HG03108 (cell line): Measurements from ENCODE around the gene PRDM16.

Experiments used
- ATAC-seq: cut with Tn5 transposase; IDR thresholded peaks from one replicate; pipeline ENCODE4 v1.9.1; 2021; ENCODE audit warnings: moderate library complexity; ENCODE audit not compliant: unreplicated experiment

PRDM16 gene

DNA sequence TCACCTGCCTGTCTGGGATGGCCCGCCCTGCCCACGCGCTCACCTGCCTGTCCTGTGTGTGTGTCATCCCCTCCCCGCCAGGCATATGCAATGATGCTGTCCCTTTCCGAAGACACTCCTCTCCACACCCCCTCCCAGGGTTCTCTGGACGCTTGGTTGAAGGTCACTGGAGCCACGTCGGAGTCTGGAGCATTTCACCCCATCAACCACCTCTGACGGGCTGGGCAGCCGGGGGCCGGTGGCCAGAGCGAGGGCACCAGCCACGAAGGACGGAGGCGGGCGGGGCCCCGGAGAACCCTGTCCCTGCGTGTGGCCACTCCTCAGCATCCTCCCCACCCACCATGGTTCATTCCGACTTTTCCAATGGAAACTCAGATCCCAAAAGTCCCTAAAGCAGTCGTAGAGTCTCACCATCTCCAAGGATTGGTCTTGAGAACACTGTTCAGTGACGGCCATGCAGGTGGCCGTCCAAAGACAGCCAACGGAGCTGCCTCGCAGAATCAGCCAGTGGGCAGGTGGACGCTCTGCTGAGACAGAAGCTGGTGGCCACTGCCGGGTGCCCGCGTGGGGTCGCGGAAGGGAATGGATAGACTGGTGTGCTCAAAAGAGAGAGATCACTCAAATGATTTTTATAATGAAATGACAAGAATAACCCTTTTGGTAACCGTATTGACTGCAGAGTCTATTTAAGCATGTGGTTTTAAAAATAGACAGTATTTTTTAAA is 364.8 kb downstream of the PRDM16 start:
- ATAC-seq: no peak

DNA sequence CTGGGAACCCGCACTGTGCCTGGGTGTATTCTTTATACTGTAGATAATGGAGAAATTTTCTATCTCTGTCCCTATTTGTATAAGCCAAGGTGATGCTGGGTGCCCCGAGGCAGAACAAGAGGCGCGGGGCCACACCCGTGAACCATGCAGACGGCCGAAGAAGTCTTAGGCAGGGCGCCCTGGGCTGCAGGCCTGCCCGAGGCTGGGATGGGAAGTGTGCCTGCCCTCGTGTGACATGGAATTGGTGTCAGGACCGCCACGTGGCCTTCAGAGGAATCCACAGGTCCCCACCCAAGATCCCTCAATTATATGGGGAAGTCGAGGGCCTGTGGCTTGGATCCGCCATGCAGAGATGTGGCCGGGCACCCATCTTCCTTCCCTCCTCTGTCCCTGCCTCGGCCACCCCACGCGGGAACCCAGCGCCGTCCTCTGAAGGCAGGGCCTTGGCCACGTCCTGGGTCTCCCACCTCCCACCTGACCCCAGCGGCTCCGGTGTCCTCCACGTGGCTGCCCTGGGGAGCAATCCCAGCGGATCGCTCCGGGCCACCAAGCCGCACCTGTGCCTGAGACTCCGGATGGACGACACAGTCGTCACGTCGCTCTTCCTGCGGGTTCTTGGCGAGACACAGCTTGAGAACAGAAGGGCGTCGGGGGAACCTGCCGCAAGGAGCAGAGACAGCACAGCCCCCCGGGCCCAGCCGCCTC is 365.6 kb downstream of the PRDM16 start:
- no peak for ATAC-seq

DNA sequence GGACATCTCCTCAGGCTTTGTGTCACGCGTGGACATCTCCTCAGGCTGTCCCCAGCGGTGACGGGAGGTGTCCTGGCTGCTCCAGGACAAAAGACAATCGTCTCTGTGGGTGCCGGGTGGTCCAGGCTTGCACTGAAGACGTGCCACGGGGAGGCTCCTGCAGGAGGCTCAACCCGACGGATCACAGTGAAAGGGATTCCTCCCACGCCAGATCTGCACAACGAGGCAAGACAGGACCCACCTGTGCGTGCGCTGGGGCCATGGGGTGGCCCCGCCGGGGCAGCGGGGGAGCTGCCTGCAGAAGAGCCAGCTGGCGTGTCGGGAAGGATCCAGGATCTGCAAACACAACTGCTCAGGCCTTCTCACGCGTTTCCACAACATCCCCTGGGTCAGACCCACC is 366.7 kb downstream of the PRDM16 start:
- ATAC-seq: no peak

DNA sequence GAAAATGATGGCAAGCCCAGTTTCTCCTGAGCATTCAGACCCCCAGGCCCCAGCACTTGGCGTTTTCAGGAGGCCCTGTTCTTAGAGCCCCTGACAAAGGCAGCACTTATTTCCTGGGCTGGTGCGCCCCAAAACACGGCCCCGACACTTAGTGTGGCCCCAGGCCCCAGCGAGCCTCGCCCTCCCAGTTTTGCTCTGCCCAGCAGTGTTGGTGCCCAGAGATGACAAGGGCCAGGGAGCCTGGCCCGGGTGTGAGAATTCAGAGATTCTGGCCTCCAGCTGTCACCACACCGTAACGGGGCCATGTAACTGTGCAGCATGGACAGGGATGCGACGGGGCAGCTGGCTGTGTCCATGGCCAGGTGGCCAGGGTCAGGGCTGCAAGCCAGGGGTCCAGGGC is 367.4 kb downstream of the PRDM16 start:
- ATAC-seq: no peak

DNA sequence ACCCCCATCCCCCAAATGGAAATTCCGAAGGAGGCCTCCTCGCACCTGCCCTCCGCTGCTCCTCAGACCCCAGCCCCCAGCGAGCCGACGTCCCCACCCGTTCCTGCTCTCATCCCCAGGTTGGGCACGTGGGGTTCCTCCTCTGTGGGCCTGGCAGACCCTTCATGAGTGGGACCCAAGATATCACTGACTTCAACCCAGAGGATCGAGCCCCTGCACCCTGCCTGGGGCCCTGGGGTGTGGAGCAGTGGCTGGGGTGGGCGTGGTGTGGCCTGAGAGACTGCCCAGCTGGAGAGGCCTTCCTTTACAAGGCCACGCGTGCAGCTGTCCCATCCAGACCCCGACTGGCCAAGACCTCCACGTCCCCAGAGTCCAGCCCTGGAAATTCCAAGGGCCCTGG is 367.9 kb downstream of the PRDM16 start:
- no peak for ATAC-seq

DNA sequence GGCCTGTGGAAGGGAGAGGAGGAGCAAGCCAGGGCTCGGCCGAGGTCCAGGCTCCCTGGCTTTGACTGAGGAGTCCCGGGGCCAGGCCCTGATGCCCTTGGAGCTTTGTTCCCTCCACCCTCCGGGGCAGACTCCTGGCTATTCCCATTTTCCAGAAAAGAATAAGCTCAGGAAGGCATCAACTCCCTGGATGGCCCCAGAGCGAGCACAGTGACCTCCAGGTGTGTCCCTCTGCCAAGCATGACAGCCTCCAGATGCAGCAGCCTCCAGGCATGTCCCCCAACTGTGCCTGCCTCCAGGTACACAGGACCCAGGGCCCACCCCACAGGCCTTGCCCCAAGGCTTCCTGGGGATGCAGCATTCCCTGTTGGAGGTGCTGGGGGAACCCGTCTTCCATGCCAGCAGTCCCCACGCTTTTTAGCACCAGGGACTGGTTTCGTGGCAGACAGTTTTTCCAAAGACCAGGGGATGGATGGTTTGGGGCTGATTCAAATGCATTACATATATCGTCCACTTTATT is 369.7 kb downstream of the PRDM16 start:
- ATAC-seq: no peak

DNA sequence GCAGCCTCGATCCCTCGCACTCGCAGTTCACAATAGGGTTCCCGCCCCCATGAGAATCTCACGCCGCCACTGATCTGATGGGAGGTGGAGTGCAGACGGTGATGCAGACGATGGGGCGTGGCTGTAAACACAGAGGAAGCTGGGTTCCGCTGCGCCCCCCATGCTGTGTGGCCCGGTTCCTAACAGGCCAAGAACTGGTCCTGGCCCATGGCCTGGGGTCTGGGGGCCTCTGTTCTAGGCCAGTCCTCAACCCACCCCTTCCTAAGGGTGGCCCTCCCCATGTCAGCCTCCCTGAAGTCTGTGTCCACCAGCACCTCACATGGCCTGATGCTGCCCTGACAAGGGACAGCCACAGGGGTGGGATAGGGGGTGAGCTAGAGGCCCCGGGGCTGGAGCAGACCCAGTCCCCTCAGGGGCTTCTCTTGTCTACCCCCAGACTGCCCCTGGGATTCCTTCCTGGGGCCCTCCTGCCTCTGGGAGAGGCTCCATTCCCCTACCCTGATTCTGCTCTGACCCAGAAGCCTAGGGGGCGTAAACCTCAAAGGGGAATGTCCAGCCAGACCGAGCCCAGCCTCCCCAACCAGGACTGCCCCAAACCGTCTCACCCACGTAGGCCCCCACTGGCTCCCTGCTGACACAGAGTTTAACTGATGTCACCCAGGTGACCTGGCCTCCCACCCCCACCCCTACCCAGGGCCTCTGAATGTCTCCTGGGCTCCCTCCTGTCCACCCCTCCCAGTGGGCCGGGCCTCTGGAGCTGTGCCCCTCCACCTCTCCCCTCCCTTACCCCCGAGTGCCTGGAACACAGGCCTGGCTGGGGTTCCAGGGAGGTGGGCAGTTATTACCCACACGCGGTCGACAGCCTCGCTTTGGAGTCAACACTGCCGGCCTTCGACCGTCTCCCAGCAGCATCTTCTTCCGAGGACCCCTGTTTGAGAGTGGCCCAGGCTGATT is 370.6 kb downstream of the PRDM16 start:
- no peak for ATAC-seq

DNA sequence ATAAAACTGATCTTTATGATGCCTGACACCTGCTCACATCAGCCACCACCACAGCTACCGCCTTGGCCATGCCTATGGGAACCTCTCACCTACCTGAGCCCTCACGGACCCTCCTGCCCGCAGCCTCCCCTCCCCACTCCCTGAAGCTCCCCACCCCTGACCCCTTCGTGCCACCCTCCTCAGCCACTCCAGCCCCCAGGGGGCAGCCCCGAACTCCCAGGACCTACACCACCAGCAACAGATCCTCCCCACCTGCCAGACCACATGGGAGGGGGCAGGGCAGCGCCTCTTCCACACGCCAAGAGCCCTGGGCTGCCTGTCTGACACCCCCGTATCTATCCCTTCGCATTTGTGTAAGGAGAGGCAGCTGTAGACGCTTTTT is 371.3 kb downstream of the PRDM16 start:
- no peak for ATAC-seq

DNA sequence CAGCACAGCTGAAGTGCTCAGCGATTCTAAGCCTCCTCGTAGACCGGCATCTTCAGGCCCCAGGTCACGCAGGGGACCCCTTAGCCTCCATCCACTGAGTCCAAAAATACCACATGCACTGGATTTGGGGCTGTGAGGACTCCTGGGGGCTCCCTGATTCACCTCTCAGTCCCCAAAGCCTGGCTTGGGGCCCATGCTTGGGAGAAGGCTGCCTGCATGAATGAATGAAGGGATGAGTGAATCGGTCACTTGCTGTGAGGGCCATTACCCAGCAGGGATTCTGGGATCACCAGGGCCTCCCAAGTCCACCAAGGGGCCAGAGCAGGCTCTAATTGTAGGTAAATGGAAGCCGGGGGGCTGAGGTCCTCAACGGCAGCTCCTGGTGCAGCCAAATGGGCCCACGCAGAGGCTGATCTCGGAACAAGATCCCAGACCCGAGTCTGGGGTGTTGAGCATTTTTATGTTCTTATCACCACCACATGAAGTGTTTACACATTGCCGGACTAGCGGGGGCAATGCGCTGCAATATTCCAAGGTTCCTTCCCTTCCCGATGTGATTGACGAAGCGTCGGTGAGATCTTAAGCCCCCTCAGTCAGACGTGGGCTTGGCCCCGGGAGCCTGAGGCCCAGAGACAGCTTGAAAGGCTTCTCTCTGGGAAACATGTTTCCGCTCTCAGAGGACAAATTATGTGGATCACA is 371.9 kb downstream of the PRDM16 start:
- no peak for ATAC-seq

DNA sequence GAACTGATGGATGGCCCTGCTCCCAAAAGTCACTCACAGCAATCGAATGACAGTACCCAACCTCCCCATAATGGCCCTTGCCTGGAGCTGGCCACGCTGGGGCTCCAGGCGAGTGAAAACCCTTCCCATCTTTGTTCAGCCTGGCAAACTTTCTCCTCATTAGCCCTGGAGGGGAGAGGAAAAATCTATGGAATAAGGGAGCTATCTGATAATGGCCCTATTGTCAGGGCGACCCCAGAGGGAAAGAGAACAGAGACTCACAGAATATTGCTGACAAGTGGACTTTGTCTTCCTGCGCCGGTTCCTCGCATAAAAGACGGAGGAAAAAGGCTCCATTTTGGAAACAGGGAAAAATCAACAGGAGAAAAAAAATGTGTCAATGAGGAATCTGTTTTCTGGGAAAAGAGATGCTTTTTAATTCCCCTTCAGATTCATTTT is 372.4 kb downstream of the PRDM16 start:
- no peak for ATAC-seq

DNA sequence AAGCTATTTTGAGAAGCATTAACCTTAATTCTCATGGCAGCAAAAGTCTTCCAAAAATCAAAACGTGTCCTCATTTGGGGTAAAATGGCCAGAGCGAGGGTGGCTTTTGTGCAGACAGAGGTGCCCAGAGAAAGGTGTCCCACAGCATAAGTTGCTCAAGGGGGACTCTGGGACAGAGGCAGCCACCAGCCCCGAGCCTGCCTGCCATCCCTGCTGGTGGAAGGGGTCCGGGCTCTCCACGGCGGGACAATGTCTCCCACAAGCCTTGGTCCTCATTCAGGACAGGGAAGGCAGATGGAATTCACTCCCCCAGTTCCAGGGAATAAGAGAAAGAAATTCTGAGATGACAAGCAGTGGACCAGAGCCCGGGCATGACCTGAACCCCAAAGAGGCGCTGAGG is 372.9 kb downstream of the PRDM16 start:
- no peak for ATAC-seq

DNA sequence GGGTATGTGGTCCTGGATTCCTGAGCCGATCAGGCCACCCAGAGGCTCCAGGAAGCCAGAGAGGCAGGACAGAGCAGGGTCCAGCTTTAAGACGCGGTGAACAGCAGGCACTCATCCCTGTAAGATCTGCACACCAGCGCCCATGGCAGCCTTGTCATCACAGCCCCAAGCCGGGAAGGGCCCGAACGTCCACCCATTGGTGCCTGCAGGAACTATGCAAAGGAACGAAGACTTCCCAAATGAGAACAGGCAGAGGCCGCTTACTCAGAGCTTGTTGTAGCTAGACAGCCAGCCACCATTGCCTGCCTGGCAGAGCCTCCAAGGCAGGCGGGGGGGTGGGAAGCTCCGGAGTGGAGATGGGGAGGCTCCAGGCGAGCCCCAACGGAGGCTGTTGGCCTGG is 373.3 kb downstream of the PRDM16 start:
- no peak for ATAC-seq

DNA sequence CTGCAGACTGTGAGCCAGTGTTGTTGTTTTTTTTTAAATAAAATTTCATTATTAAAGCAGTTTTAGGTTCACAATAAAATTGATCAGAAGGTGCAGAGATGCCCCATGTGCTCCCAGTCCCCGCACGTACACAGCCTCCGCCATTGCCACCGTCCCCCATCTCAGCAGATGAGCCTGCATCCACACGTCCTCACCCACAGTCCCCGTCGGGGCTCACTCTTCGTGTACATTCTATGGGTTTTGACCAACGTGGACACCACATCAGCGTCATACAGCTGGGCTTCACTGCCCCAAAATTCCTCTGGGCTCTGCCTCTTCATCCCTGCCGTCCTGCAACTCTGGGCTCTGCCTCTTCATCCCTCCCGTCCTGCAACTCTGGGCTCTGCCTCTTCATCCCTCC is 373.9 kb downstream of the PRDM16 start:
- ATAC-seq: no peak

DNA sequence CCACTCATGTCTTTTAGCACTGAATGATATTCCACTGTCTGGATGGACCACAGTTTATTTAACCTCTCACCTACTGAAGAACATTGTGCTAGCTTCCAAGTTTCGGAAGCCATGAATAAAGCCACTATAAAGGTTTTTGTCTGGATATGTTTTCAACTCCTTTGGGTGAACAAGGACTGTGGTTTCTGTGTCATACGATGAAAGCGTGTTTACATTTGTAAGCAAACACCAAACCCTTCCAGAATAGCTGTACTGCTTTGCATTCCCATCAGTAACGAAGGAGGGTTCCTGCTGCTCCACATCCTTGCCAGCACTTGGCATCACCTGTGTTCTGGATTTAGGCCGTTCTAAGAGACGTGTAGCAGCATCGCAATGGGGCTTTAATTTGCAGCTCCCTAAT is 374.8 kb downstream of the PRDM16 start:
- no peak for ATAC-seq

DNA sequence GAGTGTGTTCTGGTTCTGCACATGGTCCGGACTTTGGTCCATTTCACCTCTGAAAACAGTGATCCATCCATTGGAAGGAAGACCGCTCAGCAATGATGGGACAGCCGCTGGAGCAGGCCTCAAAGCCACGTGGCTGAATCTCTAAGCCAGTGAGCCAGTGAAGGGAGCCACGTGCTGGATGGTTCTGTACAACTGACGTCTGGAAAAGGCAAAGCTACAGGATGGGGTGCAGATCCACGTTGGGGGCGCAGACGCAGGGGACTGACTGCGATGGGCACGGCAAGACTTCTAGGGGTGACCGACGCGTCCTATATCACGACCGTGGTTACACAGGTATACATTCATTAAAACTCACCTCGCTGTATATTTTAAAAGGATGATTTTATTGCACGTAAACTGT is 375.3 kb downstream of the PRDM16 start:
- no peak for ATAC-seq

DNA sequence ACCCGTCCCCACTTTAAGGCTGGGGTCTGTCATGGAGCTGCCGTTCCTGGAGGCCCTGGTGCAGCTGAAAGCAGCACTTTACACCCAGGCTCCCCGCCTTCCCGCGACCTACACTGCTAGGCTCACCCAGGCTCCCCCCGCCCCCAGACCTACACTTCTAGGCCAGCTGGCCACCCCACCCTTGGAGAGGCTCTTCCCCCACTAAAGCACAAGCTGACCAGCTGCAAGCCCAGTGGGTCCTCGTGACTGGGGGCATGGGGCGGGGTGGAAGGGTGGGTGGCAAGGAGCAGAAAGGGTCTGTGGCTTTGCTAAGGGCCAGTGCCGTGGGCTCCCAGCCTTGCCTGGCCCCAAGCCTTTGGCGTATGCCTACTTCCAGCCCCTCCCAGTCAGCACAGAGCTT is 375.7 kb downstream of the PRDM16 start:
- ATAC-seq: no peak

DNA sequence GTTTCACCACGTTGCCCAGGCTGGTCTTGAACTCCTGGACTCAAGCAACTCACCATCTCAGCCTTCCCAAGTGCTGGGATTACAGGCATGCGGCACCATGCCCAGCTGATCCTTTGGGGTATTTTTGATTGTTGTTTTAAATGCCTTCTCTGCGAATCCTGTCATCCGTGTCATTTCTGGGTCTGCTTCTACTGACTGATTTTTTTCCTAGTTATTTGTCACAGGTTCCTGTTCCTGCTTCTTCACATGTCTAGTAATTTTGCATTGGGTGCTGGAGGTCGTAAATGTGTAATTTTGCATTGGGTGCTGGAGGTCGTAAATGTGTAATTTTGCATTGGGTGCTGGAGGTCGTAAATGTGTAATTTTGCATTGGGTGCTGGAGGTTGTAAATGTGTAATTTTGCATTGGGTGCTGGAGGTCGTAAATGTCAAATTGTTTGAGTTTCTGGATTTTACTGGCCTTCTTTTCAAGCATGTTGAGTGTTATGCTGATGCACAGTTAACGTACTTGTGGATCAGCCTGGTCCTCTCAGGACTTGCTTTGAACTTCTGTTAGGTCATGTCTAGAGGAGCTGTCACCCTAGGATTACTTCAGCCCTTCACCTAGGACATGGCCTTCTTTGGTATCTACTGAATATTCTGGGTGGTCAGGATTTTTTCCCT is 381.3 kb downstream of the PRDM16 start:
- ATAC-seq: no peak

DNA sequence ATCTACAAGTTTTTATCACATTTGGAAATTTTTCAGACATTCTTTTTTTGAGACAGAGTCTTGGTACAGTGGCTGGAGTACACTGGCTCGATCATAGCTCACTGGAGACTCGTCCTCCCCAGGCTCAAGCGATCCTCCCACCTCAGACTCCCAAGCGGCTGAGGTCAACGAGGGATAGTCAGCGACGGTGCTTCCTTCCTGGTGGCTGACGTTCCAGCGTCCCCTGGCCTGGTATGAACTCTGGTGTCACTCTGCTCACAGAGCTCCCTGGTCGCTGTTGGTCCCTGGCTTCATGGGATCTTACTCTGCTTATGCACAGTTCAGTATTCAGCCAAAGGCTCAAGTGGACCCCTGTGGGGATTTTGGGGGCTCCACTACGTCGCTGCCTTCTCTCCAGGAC is 382.0 kb downstream of the PRDM16 start:
- ATAC-seq: no peak

DNA sequence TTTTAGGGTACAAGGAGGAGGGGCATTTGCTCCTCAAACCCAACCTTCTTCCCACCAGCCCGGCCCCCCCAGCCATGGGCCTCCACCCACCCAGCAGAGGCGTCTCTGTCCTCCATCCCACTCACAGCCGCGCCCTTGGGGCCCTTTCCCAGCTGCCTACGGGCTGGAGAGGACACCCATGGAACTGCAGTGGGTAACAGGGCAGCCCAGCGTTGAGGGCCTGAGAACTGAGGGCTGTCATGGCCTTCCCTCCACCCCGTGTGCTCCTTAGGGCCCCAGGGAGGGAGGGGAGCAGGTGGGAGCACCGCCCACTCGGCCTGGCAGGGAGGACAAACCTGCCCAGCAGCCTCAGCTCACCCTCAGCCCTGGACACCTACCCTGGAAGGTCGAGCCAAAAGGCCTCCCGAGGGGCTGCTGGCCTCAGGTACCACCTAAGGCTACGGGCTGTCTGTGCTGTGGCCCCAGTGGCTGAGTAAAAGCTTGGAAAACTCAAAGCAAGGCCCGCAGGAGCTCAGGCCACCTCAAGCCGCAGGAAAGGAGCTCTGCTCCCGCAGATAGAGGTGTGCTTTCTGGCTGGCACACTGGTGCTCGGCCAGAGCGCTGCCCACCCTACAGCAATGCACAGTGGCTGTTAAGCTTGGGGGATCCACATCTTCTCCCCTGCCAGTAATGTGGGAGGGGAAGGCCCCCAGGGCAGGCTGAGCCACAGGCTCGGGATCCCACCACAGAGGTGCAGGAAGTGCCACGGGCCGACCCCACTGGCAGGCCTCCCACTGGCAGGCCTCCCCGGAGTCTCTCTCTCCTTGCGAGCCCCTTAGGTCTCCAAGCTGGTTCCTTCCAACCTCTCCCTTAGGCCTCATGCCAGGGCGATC is 383.2 kb downstream of the PRDM16 start:
- ATAC-seq: no peak

DNA sequence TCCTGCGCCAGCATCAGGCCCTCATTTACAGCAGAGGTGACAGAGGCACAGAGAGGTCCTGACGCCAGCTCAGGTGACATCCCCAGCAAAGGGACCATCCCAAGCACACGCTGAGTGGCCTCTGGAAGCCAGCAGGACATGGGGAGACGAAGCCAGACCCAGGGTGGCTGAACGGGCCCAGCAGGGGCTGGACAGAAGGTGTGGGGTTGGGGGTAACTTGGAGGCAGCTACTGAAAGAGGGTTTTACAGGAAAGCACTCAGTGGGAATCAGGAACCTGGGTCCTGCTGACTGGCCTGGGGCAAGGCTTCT is 383.8 kb downstream of the PRDM16 start:
- no peak for ATAC-seq
